Coronary artery (tissue), 2 donors: ENCODE data around the gene GPR62.

Source experiments
- DNase-seq: peaks from one replicate; pipeline ENCODE4 v3.0.0-alpha.2; 2017; ENCODE audit warnings: low spot score
- H3K27ac ChIP-seq, 2 donors: fragments of 200-600 bp; sonication (generic); one replicate each; pipeline ENCODE4 v1.5.1; 2016 to 2019
- H3K4me3 ChIP-seq: fragments of 200-600 bp; sonication (generic); 2 replicates; pipeline ENCODE4 v1.5.1; 2016; ENCODE audit warnings: mild to moderate bottlenecking, moderate library complexity
- TF ChIP-seq, protein P1 (sequence below): fragments of 200-600 bp; sonication (generic); IDR thresholded peaks from one replicate; pipeline ENCODE4 v1.5.1; 2019; ENCODE audit warnings: antibody characterized with exemption

Gene GPR62

DNA sequence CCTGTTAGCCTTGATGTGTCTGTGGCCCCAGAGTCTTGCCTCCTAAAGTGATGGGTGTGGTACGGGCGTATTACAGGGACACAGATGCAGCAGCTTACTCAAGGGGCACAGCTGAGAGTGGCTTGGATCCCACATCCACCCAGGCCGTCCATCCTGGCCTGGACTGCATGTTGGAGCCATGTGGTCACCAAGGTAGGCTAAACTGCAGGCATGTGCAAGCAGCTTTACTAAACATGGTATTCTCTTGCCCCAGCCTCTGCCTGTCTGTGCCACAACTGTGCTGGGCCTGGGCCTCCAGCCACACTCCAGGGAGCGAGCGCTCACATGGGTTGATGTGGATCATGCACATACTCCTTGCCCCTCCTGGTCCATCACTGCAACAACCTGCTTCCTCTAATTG, 6.1 kb upstream of the GPR62 start:
- Histone ChIP-seq H3K4me3 (no peak overlapping the region), H3K27ac (no peak overlapping the region)
- TF ChIP-seq, protein P1, sequence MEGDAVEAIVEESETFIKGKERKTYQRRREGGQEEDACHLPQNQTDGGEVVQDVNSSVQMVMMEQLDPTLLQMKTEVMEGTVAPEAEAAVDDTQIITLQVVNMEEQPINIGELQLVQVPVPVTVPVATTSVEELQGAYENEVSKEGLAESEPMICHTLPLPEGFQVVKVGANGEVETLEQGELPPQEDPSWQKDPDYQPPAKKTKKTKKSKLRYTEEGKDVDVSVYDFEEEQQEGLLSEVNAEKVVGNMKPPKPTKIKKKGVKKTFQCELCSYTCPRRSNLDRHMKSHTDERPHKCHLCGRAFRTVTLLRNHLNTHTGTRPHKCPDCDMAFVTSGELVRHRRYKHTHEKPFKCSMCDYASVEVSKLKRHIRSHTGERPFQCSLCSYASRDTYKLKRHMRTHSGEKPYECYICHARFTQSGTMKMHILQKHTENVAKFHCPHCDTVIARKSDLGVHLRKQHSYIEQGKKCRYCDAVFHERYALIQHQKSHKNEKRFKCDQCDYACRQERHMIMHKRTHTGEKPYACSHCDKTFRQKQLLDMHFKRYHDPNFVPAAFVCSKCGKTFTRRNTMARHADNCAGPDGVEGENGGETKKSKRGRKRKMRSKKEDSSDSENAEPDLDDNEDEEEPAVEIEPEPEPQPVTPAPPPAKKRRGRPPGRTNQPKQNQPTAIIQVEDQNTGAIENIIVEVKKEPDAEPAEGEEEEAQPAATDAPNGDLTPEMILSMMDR: no peak
- DNase-seq: no peak

DNA sequence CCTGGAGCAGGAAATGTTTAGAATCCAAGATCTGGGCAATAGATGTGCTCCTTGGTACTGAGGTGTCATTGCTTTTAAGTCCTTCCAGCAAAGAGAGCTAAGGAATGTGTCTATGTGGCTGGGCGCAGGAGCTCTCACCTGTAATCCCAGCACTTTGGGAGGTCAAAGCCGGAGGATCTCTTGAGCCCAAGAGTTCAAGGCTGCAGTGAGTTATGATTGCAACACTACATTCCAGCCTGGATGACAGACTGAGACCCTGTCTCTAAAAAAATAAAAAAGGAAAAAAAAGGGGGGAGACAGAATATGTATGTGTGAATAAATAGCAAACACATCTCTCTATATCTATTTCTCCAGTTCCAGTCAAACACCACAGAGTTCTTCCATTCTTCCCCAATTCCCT, 4.3 kb upstream of the GPR62 start:
- H3K27ac ChIP-seq: no peak overlapping the region
- TF ChIP-seq, protein P1: no peak
- H3K4me3 ChIP-seq: no peak overlapping the region
- DNase-seq: no peak

DNA sequence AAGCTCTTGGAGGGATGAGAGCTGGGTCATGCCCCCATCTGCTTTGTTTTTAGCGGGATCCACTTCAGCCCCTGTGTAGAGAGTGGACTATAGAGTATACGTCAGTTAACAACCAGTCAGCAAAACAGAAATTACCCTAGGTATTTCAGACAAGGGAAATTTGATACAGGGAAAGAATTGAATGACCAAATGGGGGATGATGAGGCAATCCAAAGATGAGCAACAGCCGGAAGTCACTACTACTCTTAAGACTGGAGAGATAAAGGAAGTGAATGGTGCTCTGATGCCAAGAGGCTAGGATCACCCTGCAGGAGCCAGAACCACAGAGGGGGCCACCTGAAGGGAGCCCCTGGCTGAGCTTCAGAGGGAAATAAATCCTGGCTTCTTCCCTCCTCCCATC, 1.7 kb upstream of the GPR62 start:
- DNase-seq: no peak
- Histone ChIP-seq H3K27ac (no peak overlapping the region), H3K4me3 (no peak overlapping the region)
- TF ChIP-seq, protein P1: no peak

DNA sequence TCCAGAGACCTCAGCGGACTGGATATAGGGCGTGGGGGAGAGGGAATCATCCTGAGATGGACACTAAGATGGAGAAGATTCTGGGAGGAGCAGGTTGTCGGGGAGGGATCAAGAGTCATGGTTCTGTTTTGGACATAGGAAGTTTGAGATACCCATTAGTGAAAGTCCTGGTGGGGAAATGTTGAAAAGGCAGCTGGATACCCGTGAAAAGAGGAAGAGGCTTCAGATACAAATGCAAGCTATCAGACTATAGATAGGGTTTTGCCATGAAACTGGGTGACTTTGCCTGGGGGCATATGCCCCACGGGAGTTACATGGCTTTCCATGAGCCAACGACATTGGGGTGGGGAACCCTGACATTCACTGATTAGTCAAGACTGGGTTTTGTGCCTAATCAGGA, 1.1 kb upstream of the GPR62 start:
- H3K4me3 ChIP-seq: no peak overlapping the region
- no peak for DNase-seq
- TF ChIP-seq, protein P1: no peak
- H3K27ac ChIP-seq: no peak overlapping the region

DNA sequence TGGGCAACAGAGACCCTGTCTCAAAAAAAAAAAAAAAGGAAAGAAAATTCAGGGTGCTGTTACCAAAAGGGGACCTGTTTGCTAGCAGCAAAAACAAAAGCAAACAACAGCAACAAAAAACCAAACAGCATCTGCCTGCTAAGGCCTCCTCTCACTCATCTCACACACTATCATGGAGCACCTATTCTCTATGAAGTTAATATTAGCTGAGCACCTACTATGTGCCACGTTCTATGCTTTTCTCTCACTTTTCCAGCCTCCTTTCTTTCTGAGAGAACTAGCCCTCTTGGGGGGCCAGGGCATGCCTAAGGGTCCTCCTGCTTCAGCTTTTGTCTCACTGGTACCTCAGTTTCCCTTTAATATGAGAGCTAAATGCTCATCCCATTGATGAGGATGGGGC, 468 bp upstream of the GPR62 start:
- no peak overlapping the region for H3K4me3 ChIP-seq
- H3K27ac ChIP-seq: no peak overlapping the region
- no peak for DNase-seq

DNA sequence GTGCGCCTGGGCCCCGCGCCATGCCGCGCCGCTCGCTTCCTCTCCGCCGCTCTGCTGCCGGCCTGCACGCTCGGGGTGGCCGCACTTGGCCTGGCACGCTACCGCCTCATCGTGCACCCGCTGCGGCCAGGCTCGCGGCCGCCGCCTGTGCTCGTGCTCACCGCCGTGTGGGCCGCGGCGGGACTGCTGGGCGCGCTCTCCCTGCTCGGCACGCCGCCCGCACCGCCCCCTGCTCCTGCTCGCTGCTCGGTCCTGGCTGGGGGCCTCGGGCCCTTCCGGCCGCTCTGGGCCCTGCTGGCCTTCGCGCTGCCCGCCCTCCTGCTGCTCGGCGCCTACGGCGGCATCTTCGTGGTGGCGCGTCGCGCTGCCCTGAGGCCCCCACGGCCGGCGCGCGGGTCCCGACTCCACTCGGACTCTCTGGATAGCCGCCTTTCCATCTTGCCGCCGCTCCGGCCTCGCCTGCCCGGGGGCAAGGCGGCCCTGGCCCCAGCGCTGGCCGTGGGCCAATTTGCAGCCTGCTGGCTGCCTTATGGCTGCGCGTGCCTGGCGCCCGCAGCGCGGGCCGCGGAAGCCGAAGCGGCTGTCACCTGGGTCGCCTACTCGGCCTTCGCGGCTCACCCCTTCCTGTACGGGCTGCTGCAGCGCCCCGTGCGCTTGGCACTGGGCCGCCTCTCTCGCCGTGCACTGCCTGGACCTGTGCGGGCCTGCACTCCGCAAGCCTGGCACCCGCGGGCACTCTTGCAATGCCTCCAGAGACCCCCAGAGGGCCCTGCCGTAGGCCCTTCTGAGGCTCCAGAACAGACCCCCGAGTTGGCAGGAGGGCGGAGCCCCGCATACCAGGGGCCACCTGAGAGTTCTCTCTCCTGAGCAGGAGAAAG, 951 bp downstream of the GPR62 start:
- peak overlapping the region; percentile 62 to 67 for H3K27ac ChIP-seq
- TF ChIP-seq, protein P1: peak; percentile 38
- H3K4me3 ChIP-seq: peak overlapping the region; percentile 59
- DNase-seq: no peak

More for the DNA sequence above, 468 bp upstream of the GPR62 start:
- TF ChIP-seq, protein P1: no peak
